HG03097 (cell line): ENCODE data around the gene RASGRP4.
"Not testable (repeated sequence)": the region's sequence is repeated elsewhere in the genome, so short reads cannot be mapped to it uniquely, and the experiment has no call there.

ENCODE experiments used
- ATAC-seq: cut with Tn5 transposase; IDR thresholded peaks from one replicate; pipeline ENCODE4 v1.9.1; 2021; ENCODE audit not compliant: unreplicated experiment, low FRiP score

RASGRP4 gene

DNA sequence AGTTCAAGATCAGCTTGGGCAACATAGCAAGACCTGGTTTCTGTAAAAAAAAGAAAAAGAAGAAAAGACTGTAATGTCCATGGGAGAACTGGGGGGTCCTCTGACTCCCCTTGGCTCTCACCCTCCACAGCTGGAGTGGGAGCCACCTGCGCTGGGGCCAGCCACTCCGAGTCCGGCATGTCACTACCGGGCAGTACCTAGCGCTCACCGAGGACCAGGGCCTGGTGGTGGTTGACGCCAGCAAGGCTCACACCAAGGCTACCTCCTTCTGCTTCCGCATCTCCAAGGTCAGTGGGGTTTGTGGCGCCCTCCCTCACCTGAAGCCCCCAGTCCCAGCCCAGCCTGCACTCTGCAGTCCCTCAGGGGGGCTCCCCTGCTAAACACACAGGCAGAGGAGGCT is 22.2 kb upstream of the RASGRP4 start:
- ATAC-seq = no peak

DNA sequence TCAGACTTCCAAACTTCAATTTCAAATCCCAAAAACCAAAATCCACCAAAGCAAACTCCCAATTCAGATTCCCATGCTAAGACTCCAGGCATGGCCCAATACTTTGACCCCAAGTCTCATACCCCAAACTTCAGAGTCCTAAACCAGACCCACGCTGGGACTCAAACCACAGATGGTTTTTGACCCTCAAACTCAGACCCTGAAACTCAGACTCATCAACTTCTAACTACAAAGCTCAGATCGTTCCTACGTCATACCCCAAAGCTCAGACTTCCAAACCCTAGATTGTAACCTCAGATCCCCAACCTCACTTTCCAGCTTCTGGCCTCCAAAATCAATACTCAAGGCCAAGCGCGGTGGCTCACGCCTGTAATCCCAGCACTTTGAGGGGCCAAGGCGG is 19.3 kb upstream of the RASGRP4 start:
- no peak for ATAC-seq

DNA sequence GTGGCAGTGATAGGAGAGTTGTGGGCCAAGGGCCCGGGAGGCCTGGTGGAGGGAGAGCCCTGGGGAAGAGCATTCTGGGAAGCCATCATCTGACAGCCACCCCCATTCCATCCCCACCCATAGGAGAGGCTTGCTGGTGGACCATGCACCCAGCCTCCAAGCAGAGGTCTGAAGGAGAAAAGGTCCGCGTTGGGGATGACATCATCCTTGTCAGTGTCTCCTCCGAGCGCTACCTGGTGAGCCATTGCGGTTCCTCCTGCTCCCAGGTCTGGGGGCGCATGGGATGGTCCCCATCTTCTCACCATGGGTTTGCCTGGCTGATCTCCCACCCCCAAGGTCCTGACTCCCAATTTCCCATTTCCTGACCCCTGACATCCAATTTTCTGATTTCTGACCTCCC is 18.0 kb upstream of the RASGRP4 start:
- ATAC-seq = no peak

DNA sequence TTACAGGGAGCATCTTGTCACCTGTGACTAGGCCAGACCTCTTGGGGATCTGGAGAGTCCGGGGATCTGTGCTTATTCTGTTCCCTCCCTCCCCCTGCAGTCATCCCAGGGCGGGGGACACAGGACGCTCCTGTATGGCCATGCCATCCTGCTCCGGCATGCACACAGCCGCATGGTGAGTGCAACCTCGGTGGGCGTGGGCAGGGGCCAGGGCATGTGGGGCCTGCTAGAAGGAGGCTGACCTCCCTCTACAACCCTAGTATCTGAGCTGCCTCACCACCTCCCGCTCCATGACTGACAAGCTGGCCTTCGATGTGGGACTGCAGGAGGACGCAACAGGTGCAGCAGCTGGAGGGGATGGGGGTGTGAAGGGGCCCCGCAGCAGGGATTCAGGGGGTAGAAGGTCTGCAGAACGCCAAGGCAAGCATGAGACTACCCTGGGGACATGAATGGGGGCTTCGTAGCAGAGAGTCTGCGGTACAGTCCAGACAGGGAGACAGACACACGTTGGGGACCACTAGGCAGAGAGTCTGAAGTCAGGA is 17.5 kb upstream of the RASGRP4 start:
- no peak for ATAC-seq

- no peak for ATAC-seq
Observed at GRCh38 chr19:38442736-38443135, 16.7 kb upstream of the RASGRP4 start.

- no peak for ATAC-seq
Observed at GRCh38 chr19:38441657-38442348, 15.8 kb upstream of the RASGRP4 start.

GRCh38 chr19:38440592-38440991 is 14.6 kb upstream of the RASGRP4 start:
- no peak for ATAC-seq

DNA sequence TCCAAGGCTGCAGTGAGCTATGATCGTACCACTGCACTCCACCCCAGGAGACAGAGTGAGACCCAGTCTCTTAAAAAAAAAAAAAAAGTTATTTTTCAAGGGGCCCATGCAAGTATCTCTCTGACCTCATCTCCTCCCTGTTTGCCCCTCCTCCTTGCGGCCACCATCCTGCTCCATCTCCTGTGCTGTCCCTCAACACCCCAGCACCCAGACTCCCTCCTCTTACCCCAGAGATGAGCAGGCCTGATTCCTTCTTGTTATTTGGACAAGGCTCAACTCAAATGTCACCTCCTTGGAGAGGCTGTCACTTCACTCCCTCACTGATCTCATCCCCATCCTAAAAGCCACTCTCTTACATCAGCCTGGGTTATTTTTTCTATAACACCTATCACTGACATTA is 11.9 kb upstream of the RASGRP4 start:
- no peak for ATAC-seq

DNA sequence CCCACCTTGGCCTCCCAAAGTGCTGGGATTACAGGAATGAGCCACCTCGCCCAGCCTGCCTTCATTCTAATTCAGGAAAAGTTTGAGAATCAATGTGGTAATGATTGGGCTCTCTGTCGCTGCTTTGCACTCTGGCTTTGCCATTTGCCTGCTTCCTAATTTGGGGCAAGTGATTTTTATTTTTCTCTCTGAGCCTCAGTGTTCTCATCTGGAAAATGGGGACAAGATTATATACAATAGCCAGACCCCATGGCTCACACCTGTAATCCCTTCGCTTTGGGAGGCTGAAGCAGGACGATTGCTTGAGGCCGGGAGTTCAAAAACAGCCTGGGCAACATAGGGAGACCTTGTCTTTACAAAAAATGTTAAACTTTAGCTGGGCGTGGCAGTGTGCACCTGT is 11.3 kb upstream of the RASGRP4 start:
- ATAC-seq = no peak

- no peak for ATAC-seq
Observed at GRCh38 chr19:38434549-38435051, 8.6 kb upstream of the RASGRP4 start.

GRCh38 chr19:38433268-38433733 is 7.3 kb upstream of the RASGRP4 start, which contains the start of gene RYR1:
Gene RYR1, plus strand, starts transcription at chr19:38433691. Its CDS starts 139 bp downstream, at chr19:38433830.
- ATAC-seq = no peak

GRCh38 chr19:38430931-38431330 is 4.9 kb upstream of the RASGRP4 start:
- no peak for ATAC-seq

- ATAC-seq = no peak
Observed at GRCh38 chr19:38429811-38430156, 3.8 kb upstream of the RASGRP4 start.

- ATAC-seq = no peak
Observed at GRCh38 chr19:38429055-38429810, 3.2 kb upstream of the RASGRP4 start.

- ATAC-seq = not testable (repeated sequence)
Observed at GRCh38 chr19:38427035-38427677, 1.1 kb upstream of the RASGRP4 start.

GRCh38 chr19:38425222-38425809 is 703 bp downstream of the RASGRP4 start:
- ATAC-seq = no peak

DNA sequence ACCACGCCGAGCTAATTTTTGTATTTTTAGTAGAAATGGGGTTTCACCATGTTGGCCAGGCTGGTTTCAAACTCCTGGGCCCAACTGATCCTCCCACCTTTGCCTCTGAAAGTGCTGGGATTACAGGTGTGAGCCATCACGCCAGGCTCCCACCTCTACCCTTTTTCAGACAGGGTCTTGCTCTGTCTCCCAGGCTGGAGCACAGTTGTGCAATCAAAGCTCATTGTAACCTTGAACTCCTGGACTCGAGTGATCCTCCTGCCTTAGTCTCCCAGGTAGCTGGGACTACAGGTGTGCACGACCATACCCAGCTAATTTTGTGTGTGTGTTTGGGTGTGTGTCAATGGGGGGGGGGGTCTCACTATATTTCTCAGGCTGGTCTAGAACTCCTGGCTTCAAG is 1.7 kb downstream of the RASGRP4 start:
- ATAC-seq = no peak

DNA sequence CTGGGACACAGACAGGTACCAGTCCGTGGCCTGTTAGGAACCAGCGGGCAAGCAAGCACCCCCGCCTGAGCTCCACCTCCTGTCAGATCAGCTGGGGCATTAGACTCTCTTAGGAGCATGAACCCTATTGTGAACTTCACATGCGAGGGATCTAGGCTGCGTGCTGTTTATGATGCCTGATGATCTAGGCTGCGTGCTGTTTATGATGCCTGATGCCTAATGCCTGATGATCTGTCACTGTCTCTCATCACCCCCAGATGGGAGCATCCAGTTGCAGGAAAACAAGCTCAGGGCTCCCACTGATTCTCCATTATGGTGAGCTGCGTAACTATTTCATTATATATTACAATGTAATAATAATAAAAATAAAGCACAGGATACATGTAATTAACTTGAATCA is 3.6 kb downstream of the RASGRP4 start:
- ATAC-seq = no peak

GRCh38 chr19:38421856-38422255 is 4.2 kb downstream of the RASGRP4 start:
- no peak for ATAC-seq

DNA sequence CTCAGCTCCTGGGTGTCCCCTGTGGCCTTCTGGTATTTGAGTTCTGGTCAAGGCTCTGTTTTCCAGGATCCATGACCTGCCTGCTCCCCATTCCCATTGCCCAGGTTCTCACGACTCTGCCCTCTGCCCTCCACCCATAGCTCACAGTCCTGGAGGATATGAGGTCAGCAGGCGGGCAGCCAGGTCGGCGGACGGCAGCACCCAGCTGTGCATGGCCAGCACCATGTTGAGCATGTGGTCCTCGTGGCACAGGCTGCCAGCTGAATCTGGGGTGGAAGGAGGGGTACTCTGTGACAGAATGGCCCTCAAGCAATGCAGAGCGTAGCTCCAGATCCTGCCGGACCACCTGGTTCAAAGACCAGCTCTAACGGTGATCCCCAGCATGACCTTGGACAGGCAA is 5.1 kb downstream of the RASGRP4 start:
- ATAC-seq = no peak
